Measurements from ENCODE around the gene ANKRD22. TPM values are rescaled to one million over a fixed set of nuclear protein-coding genes. Genes with fewer than 3 reads are reported as not detected.

ANKRD22 gene
- total and polyA plus RNA-seq, 9 of the 15 experiments (the other 6 are each of a cell fraction or from before 2014, with no cell fraction given) = not detected

DNA sequence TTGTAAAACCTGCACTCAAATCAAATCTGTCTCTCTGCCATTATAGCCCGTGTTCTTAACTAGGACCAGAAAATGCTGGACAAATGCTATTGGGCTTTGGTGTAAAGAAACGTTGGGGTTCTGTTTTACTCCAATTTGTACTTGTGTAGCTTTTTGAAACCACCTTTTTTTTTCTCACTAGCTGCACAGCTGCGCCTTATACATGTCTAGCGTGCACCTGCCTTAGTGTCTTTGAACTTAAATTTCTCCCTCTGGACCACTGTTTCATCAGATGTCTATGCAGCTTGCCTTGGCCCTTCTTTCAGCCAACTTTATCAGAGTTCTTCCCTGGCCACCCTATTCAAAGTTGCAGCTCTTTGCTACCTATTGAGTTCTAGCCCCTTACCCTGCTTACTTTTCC, 42.0 kb downstream of the ANKRD22 start:
- POLR2A ChIA-PET = no interaction called here
- no peaks in the 10 kb centered on the region for H3K36me3 ChIP-seq (ENCODE audit: control insufficient read depth, insufficient read depth, low read length)
- H3K9me3 ChIP-seq (replicated peaks; ENCODE audit: control insufficient read depth, insufficient read depth, low read depth, low read length) = no peaks in the 10 kb centered on the region
- 0% methylated on average over 4 of the region's 4 CpGs for WGBS (ENCODE audit: insufficient coverage, low coverage, missing lambda C conversion rate)
- CTCF ChIA-PET (ENCODE audit: low intra/inter-chr PET ratio) = no interaction called here
- no TSS peak for BruUV-seq (replicated peaks)
- intact Hi-C loops (cut with micrococcal nuclease) = no loop called here
- no peaks in the 10 kb centered on the region for H3K27me3 ChIP-seq (ENCODE audit: control insufficient read depth in 2 of 2, insufficient read depth in 2 of 2, low read length in 2 of 2)
- no peak overlapping the region for H3K9ac ChIP-seq (ENCODE audit: insufficient read depth in 1 of 2, low read depth in 2 of 2, low read length in 2 of 2)
- H3K27ac ChIP-seq (ENCODE audit: extremely low read depth, low read depth, low read length) = no peak overlapping the region
- no peaks in the 10 kb centered on the region for H3K79me2 ChIP-seq (ENCODE audit: control insufficient read depth, insufficient read depth, low read length)
- H4K20me1 ChIP-seq (replicated peaks; ENCODE audit: control insufficient read depth, insufficient read depth, low read length) = no peaks in the 10 kb centered on the region
- TF ChIP-seq, protein P1, sequence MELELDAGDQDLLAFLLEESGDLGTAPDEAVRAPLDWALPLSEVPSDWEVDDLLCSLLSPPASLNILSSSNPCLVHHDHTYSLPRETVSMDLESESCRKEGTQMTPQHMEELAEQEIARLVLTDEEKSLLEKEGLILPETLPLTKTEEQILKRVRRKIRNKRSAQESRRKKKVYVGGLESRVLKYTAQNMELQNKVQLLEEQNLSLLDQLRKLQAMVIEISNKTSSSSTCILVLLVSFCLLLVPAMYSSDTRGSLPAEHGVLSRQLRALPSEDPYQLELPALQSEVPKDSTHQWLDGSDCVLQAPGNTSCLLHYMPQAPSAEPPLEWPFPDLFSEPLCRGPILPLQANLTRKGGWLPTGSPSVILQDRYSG (tag; conservative IDR thresholded peaks at IDR 0.05; ENCODE audit: low read depth) = no peak
- TF ChIP-seq ZNF354B (CRISPR knock-in tag; IDR thresholded peaks at IDR 0.05) (no peak), ZNF311 (CRISPR knock-in tag; IDR thresholded peaks at IDR 0.05) (no peak), PHB2 (IDR thresholded peaks at IDR 0.05; ENCODE audit: low read depth) (no peak)
- no peak overlapping the region for H3K4me2 ChIP-seq (ENCODE audit: insufficient read depth, low read length)
- no peaks in the 10 kb centered on the region for H3K4me1 ChIP-seq (replicated peaks in 1 of 2; ENCODE audit: control insufficient read depth in 2 of 2, insufficient read depth in 2 of 2, low read length in 2 of 2)
- DNase-seq (ENCODE audit: extremely low read depth in 1 of 4, low spot score in 3 of 4) = no peak
- no peak overlapping the region for H2AFZ ChIP-seq (ENCODE audit: low read depth, low read length)
- in situ Hi-C loops (cut with MboI) = no loop called here
- no peaks in the 10 kb centered on the region for H3K9me1 ChIP-seq (ENCODE audit: control insufficient read depth, insufficient read depth, low read length)
- H3K4me3 ChIP-seq = no peak overlapping the region
- no peak for FAIRE-seq
- no peak for ATAC-seq

DNA sequence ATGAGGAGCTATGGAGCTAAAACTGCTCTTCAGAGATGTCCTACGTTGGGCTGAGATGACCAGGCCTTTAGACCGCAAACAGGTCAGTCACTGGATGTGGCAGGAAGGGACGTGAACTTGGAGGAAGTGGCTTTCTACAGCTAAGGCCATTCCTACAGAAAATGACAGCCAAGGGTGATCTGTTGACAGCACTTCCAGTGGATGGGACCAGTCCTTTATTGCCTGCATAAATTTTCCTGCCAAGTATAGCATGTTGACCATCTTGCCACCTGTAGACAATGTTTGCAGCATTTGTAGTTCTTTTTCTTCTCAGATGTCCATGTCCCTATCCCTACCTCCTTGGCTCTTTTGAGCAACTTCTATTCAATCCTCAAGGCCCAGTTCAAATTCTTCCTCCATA, 45.7 kb downstream of the ANKRD22 start:
- intact Hi-C loops (cut with micrococcal nuclease) = no loop called here
- CTCF ChIA-PET (ENCODE audit: low intra/inter-chr PET ratio) = no interaction called here
- TF ChIP-seq, protein P2, sequence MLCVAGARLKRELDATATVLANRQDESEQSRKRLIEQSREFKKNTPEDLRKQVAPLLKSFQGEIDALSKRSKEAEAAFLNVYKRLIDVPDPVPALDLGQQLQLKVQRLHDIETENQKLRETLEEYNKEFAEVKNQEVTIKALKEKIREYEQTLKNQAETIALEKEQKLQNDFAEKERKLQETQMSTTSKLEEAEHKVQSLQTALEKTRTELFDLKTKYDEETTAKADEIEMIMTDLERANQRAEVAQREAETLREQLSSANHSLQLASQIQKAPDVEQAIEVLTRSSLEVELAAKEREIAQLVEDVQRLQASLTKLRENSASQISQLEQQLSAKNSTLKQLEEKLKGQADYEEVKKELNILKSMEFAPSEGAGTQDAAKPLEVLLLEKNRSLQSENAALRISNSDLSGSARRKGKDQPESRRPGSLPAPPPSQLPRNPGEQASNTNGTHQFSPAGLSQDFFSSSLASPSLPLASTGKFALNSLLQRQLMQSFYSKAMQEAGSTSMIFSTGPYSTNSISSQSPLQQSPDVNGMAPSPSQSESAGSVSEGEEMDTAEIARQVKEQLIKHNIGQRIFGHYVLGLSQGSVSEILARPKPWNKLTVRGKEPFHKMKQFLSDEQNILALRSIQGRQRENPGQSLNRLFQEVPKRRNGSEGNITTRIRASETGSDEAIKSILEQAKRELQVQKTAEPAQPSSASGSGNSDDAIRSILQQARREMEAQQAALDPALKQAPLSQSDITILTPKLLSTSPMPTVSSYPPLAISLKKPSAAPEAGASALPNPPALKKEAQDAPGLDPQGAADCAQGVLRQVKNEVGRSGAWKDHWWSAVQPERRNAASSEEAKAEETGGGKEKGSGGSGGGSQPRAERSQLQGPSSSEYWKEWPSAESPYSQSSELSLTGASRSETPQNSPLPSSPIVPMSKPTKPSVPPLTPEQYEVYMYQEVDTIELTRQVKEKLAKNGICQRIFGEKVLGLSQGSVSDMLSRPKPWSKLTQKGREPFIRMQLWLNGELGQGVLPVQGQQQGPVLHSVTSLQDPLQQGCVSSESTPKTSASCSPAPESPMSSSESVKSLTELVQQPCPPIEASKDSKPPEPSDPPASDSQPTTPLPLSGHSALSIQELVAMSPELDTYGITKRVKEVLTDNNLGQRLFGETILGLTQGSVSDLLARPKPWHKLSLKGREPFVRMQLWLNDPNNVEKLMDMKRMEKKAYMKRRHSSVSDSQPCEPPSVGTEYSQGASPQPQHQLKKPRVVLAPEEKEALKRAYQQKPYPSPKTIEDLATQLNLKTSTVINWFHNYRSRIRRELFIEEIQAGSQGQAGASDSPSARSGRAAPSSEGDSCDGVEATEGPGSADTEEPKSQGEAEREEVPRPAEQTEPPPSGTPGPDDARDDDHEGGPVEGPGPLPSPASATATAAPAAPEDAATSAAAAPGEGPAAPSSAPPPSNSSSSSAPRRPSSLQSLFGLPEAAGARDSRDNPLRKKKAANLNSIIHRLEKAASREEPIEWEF (CRISPR knock-in tag; IDR thresholded peaks at IDR 0.05) = no peak
- no peak for TF ChIP-seq SMARCB1 (IDR thresholded peaks at IDR 0.05; ENCODE audit: insufficient read length, low read depth)
- TF ChIP-seq CHCHD3 (CRISPR knock-in tag; IDR thresholded peaks at IDR 0.05) = no peak
- TF ChIP-seq EP400 (IDR thresholded peaks at IDR 0.05) = no peak
- no peak for TF ChIP-seq TCF7 (IDR thresholded peaks at IDR 0.05; ENCODE audit: borderline replicate concordance)
- TF ChIP-seq BRCA1 (IDR thresholded peaks at IDR 0.05) = no peak
- no peak for TF ChIP-seq BRCA1 (CRISPR knock-in tag; IDR thresholded peaks at IDR 0.05)
- no peak for TF ChIP-seq ZNF780A (CRISPR knock-in tag; IDR thresholded peaks at IDR 0.05)

More for the DNA sequence above, 45.7 kb downstream of the ANKRD22 start:
- FAIRE-seq (no peak), ATAC-seq (no peak), DNase-seq (ENCODE audit: extremely low read depth in 1 of 4, low spot score in 3 of 4) (no peak)
- POLR2A ChIA-PET = no interaction called here
- Histone ChIP-seq H3K9me3 (replicated peaks; ENCODE audit: control insufficient read depth, insufficient read depth, low read depth, low read length) (no peaks in the 10 kb centered on the region), H3K27ac (ENCODE audit: extremely low read depth, low read depth, low read length) (no peak overlapping the region), H3K4me2 (ENCODE audit: insufficient read depth, low read length) (no peak overlapping the region), H2AFZ (ENCODE audit: low read depth, low read length) (no peak overlapping the region), H3K9ac (ENCODE audit: insufficient read depth in 1 of 2, low read depth in 2 of 2, low read length in 2 of 2) (no peak overlapping the region), H4K20me1 (replicated peaks; ENCODE audit: control insufficient read depth, insufficient read depth, low read length) (no peaks in the 10 kb centered on the region), H3K4me1 (replicated peaks in 1 of 2; ENCODE audit: control insufficient read depth in 2 of 2, insufficient read depth in 2 of 2, low read length in 2 of 2) (no peaks in the 10 kb centered on the region), H3K9me1 (ENCODE audit: control insufficient read depth, insufficient read depth, low read length) (no peaks in the 10 kb centered on the region), H3K27me3 (ENCODE audit: control insufficient read depth in 2 of 2, insufficient read depth in 2 of 2, low read length in 2 of 2) (no peaks in the 10 kb centered on the region), H3K36me3 (ENCODE audit: control insufficient read depth, insufficient read depth, low read length) (no peaks in the 10 kb centered on the region), H3K4me3 (no peak overlapping the region), H3K79me2 (ENCODE audit: control insufficient read depth, insufficient read depth, low read length) (no peaks in the 10 kb centered on the region)
- WGBS (ENCODE audit: insufficient coverage, low coverage, missing lambda C conversion rate) = 0% methylated on average over 3 of the region's 3 CpGs
- in situ Hi-C loops (cut with MboI) = no loop called here
- no TSS peak for BruUV-seq (replicated peaks)

All from K562 (cell line).